Astrocyte (in vitro differentiated cells and primary cell): ENCODE results near the gene POLR1G. TPM values are rescaled to one million over a fixed set of nuclear protein-coding genes. Genes with fewer than 3 reads are reported as not detected.
A peak's percentile ranks its signal among the peaks of the same experiment; 100 is the strongest.

Experiments used
- DNase-seq: peaks from one replicate; pipeline ENCODE4 v3.0.0-alpha.2; 2010; ENCODE audit warnings: low read depth
- FAIRE-seq: peaks from 2 replicates; lab custom pipeline; 2011; peaks lifted over from hg19 to GRCh38; lab: Jason Lieb, UNC
- H2AFZ ChIP-seq: 2 replicates; pipeline ENCODE4 v1.6.0; 2012; ENCODE audit warnings: low read depth, low read length, inconsistent platforms
- H3K27ac ChIP-seq: 2 replicates; pipeline ENCODE4 v1.5.1; 2011; ENCODE audit warnings: low read depth, low read length, inconsistent platforms
- H3K27me3 ChIP-seq: 2 replicates; pipeline ENCODE4 v1.6.0; 2011; ENCODE audit warnings: low read length, inconsistent platforms; ENCODE audit not compliant: insufficient read depth
- H3K36me3 ChIP-seq: 2 replicates; pipeline ENCODE4 v1.5.1; 2011; ENCODE audit warnings: low read length, inconsistent platforms; ENCODE audit not compliant: insufficient read depth
- H3K4me1 ChIP-seq: 2 replicates; pipeline ENCODE4 v1.5.1; 2011; ENCODE audit warnings: low read length, inconsistent platforms; ENCODE audit not compliant: insufficient read depth
- H3K4me2 ChIP-seq: 2 replicates; pipeline ENCODE4 v1.6.0; 2012; ENCODE audit warnings: low read length, inconsistent platforms
- H3K4me3 ChIP-seq: 2 replicates; pipeline ENCODE4 v1.5.1; 2011; ENCODE audit warnings: low read depth, mild to moderate bottlenecking, low read length, inconsistent platforms; ENCODE audit not compliant: insufficient read depth
- H3K79me2 ChIP-seq: 2 replicates; pipeline ENCODE4 v1.6.0; 2012; ENCODE audit warnings: mild to moderate bottlenecking, low read length, inconsistent platforms; ENCODE audit not compliant: insufficient read depth
- H3K9ac ChIP-seq: 2 replicates; pipeline ENCODE4 v1.6.0; 2012; ENCODE audit warnings: mild to moderate bottlenecking, low read length, inconsistent platforms
- H3K9me3 ChIP-seq: 2 replicates; pipeline ENCODE4 v1.5.1; 2012; ENCODE audit warnings: low read depth, mild to moderate bottlenecking, low read length, inconsistent platforms; ENCODE audit not compliant: insufficient read depth
- H4K20me1 ChIP-seq: 2 replicates; pipeline ENCODE4 v1.6.0; 2012; ENCODE audit warnings: low read length, inconsistent platforms; ENCODE audit not compliant: insufficient read depth
- H3K27ac Mint-ChIP-seq: one replicate; pipeline ENCODE4 v1.8.0; 2021; ENCODE audit warnings: mild to moderate bottlenecking, mixed read lengths; ENCODE audit not compliant: unreplicated experiment
- H3K27me3 Mint-ChIP-seq: one replicate; pipeline ENCODE4 v1.8.0; 2021; ENCODE audit warnings: low read depth, mixed read lengths; ENCODE audit not compliant: unreplicated experiment
- H3K36me3 Mint-ChIP-seq: one replicate; pipeline ENCODE4 v1.8.0; 2021; ENCODE audit warnings: low read depth, mixed read lengths; ENCODE audit not compliant: unreplicated experiment
- H3K4me1 Mint-ChIP-seq: one replicate; pipeline ENCODE4 v1.8.0; 2021; ENCODE audit warnings: low read depth, mixed read lengths; ENCODE audit not compliant: unreplicated experiment
- H3K4me3 Mint-ChIP-seq: one replicate; pipeline ENCODE4 v1.8.0; 2021; ENCODE audit warnings: mild to moderate bottlenecking, moderate library complexity, mixed read lengths; ENCODE audit not compliant: unreplicated experiment
- H3K9me3 Mint-ChIP-seq: one replicate; pipeline ENCODE4 v1.8.0; 2021; ENCODE audit warnings: mild to moderate bottlenecking, mixed read lengths; ENCODE audit not compliant: unreplicated experiment
- CTCF ChIP-seq: IDR thresholded peaks from 2 replicates; pipeline ENCODE4 v1.5.1; 2011; ENCODE audit warnings: low read depth, mild to moderate bottlenecking, inconsistent platforms, low read length, moderate library complexity; ENCODE audit not compliant: insufficient read depth
- EZH2 ChIP-seq: IDR thresholded peaks from 2 replicates; pipeline ENCODE4 v1.6.1; 2012; ENCODE audit warnings: mild to moderate bottlenecking, low read length, inconsistent platforms; ENCODE audit not compliant: insufficient read depth
- total RNA-seq: library from RNA; stranded (reverse); gene quantifications from 2 replicates; pipeline ENCODE4 v1.2.1, GENCODE V29; 2021

POLR1G gene
- total RNA-seq, 1 donor from 2014 or later: 12.8 TPM

GRCh38 chr19:45450012-45450333, 43.5 kb downstream of the POLR1G start:
- peak overlapping the region; percentile 89 for H3K27ac ChIP-seq
- no peak for FAIRE-seq
- TF ChIP-seq EZH2 (no peak), CTCF (no peak)

GRCh38 chr19:45451131-45451849, 44.8 kb downstream of the POLR1G start:
- H3K27ac ChIP-seq: peak overlapping the region; percentile 98
- peak overlapping the region; percentile 69 for H3K4me3 ChIP-seq
- no peaks in the 10 kb centered on the region for H3K36me3 Mint-ChIP-seq
- no peaks in the 10 kb centered on the region for H3K79me2 ChIP-seq
- DNase-seq: peak; percentile 92
- peak overlapping the region; percentile 99 for H3K27ac Mint-ChIP-seq
- H3K36me3 ChIP-seq: no peaks in the 10 kb centered on the region
- H3K4me2 ChIP-seq: peak overlapping the region; percentile 97
- no peaks in the 10 kb centered on the region for H3K9me3 ChIP-seq
- H2AFZ ChIP-seq: peak overlapping the region; percentile 53
- H3K9ac ChIP-seq: peak overlapping the region; percentile 100
- H3K27me3 ChIP-seq: no peaks in the 10 kb centered on the region
- H3K4me1 Mint-ChIP-seq: peaks cover 10% of the 10 kb centered on the region
- H3K9me3 Mint-ChIP-seq: no peaks in the 10 kb centered on the region
- no peak for FAIRE-seq
- TF ChIP-seq CTCF: no peak
- H3K27me3 Mint-ChIP-seq: no peaks in the 10 kb centered on the region
- no peaks in the 10 kb centered on the region for H4K20me1 ChIP-seq
- peaks cover 41% of the 10 kb centered on the region for H3K4me1 ChIP-seq
- peak overlapping the region; percentile 81 for H3K4me3 Mint-ChIP-seq

More at GRCh38 chr19:45450012-45450333, 43.5 kb downstream of the POLR1G start:
- peaks cover 35% of the 10 kb centered on the region for H3K4me1 ChIP-seq
- peak overlapping the region; percentile 29 for H2AFZ ChIP-seq
- Mint-ChIP-seq H3K36me3 (no peaks in the 10 kb centered on the region), H3K27ac (peak overlapping the region; percentile 99), H3K27me3 (no peaks in the 10 kb centered on the region), H3K4me3 (peak overlapping the region; percentile 87), H3K4me1 (peaks cover 5% of the 10 kb centered on the region), H3K9me3 (no peaks in the 10 kb centered on the region)
- H3K9me3 ChIP-seq: no peaks in the 10 kb centered on the region
- H3K4me2 ChIP-seq: peak overlapping the region; percentile 85
- H3K27me3 ChIP-seq: no peaks in the 10 kb centered on the region
- peak overlapping the region; percentile 68 for H3K4me3 ChIP-seq
- H4K20me1 ChIP-seq: no peaks in the 10 kb centered on the region
- H3K79me2 ChIP-seq: no peaks in the 10 kb centered on the region
- H3K36me3 ChIP-seq: no peaks in the 10 kb centered on the region
- H3K9ac ChIP-seq: peak overlapping the region; percentile 93
- DNase-seq: no peak

- FAIRE-seq: no peak
- Mint-ChIP-seq H3K4me3 (peak overlapping the region; percentile 81), H3K36me3 (no peaks in the 10 kb centered on the region), H3K27ac (peak overlapping the region; percentile 99), H3K27me3 (no peaks in the 10 kb centered on the region), H3K4me1 (peaks cover 10% of the 10 kb centered on the region), H3K9me3 (no peaks in the 10 kb centered on the region)
- no peak for TF ChIP-seq CTCF
- no peak for TF ChIP-seq EZH2
- peaks cover 45% of the 10 kb centered on the region for H3K4me1 ChIP-seq
- H2AFZ ChIP-seq: no peak overlapping the region
- peak overlapping the region; percentile 98 for H3K27ac ChIP-seq
- peak overlapping the region; percentile 69 for H3K4me3 ChIP-seq
- H3K9ac ChIP-seq: peak overlapping the region; percentile 100
- H4K20me1 ChIP-seq: no peaks in the 10 kb centered on the region
- H3K9me3 ChIP-seq: no peaks in the 10 kb centered on the region
- H3K4me2 ChIP-seq: peak overlapping the region; percentile 97
- H3K27me3 ChIP-seq: no peaks in the 10 kb centered on the region
- H3K79me2 ChIP-seq: no peaks in the 10 kb centered on the region
- no peaks in the 10 kb centered on the region for H3K36me3 ChIP-seq
- DNase-seq: no peak
These were observed 45.5 kb downstream of the POLR1G start for GRCh38 chr19:45451850-45452387.
